Nephron (organoid): ENCODE data around the gene METTL9.
A peak's percentile ranks its signal among the peaks of the same experiment; 100 is the strongest.

Experiments
- H3K27ac Mint-ChIP-seq, 3 experiments: 2 replicates each; pipeline ENCODE4 v1.8.0; 2020; ENCODE audit warnings: mixed read lengths in 3 of 3, mild to moderate bottlenecking in 2 of 3, moderate library complexity in 1 of 3
- H3K27me3 Mint-ChIP-seq: 2 replicates; pipeline ENCODE4 v1.8.0; 2021; ENCODE audit warnings: low read depth, mild to moderate bottlenecking, moderate library complexity, mixed read lengths
- H3K36me3 Mint-ChIP-seq: 2 replicates; pipeline ENCODE4 v1.8.0; 2020; ENCODE audit warnings: low read depth, mixed read lengths
- H3K4me1 Mint-ChIP-seq: 2 replicates; pipeline ENCODE4 v1.8.0; 2020; ENCODE audit warnings: mixed read lengths
- H3K4me3 Mint-ChIP-seq, 3 experiments: 2 replicates each; pipeline ENCODE4 v1.8.0; 2020; ENCODE audit warnings: mild to moderate bottlenecking in 3 of 3, mixed read lengths in 3 of 3, moderate library complexity in 2 of 3
- H3K9me3 Mint-ChIP-seq: 2 replicates; pipeline ENCODE4 v1.8.0; 2020; ENCODE audit warnings: mixed read lengths
- CTCF ChIP-seq, 3 experiments: fragments of 200-600 bp; sonication (generic); IDR thresholded peaks; one replicate each; pipeline ENCODE4 v1.5.0; 2021; ENCODE audit warnings: antibody characterized with exemption in 3 of 3; ENCODE audit not compliant: unreplicated experiment in 3 of 3

METTL9 gene

GRCh38 chr16:21637032-21637968, 37.9 kb downstream of the METTL9 start:
- Mint-ChIP-seq H3K36me3 (peaks cover 42% of the 10 kb centered on the region), H3K4me1 (no peaks in the 10 kb centered on the region)

GRCh38 chr16:21638573-21638975, 39.2 kb downstream of the METTL9 start:
- no peak for TF ChIP-seq CTCF (IDR thresholded peaks at IDR 0.05; ENCODE audit: unreplicated experiment in 3 of 3)
- Mint-ChIP-seq H3K4me1 (no peaks in the 10 kb centered on the region), H3K4me3 (no peak overlapping the region), H3K36me3 (peaks cover 37% of the 10 kb centered on the region), H3K9me3 (no peaks in the 10 kb centered on the region), H3K27ac (peak overlapping the region in 1 of 3 experiments; percentile 2), H3K27me3 (no peaks in the 10 kb centered on the region)

More at GRCh38 chr16:21637032-21637968, 37.9 kb downstream of the METTL9 start:
- TF ChIP-seq CTCF (IDR thresholded peaks at IDR 0.05; ENCODE audit: unreplicated experiment in 3 of 3), result no peak
- no peak overlapping the region for H3K4me3 Mint-ChIP-seq
- H3K27ac Mint-ChIP-seq, result no peak overlapping the region
- no peaks in the 10 kb centered on the region for H3K9me3 Mint-ChIP-seq
- no peaks in the 10 kb centered on the region for H3K27me3 Mint-ChIP-seq

- H3K9me3 Mint-ChIP-seq, result no peaks in the 10 kb centered on the region
- H3K4me1 Mint-ChIP-seq, result peaks cover 4% of the 10 kb centered on the region
- no peak overlapping the region for H3K4me3 Mint-ChIP-seq
- H3K27ac Mint-ChIP-seq, result no peak overlapping the region
- no peak for TF ChIP-seq CTCF (IDR thresholded peaks at IDR 0.05; ENCODE audit: unreplicated experiment in 3 of 3)
- peaks cover 28% of the 10 kb centered on the region for H3K36me3 Mint-ChIP-seq
- no peaks in the 10 kb centered on the region for H3K27me3 Mint-ChIP-seq
Observed at GRCh38 chr16:21639493-21639892, 40.1 kb downstream of the METTL9 start.

GRCh38 chr16:21641916-21642315, 42.5 kb downstream of the METTL9 start:
- Mint-ChIP-seq H3K27ac (peak overlapping the region in 1 of 3 experiments; percentile 15), H3K27me3 (no peaks in the 10 kb centered on the region), H3K4me3 (no peak overlapping the region), H3K36me3 (peaks cover 6% of the 10 kb centered on the region), H3K4me1 (peaks cover 8% of the 10 kb centered on the region), H3K9me3 (no peaks in the 10 kb centered on the region)
- no peak for TF ChIP-seq CTCF (IDR thresholded peaks at IDR 0.05; ENCODE audit: unreplicated experiment in 3 of 3)

GRCh38 chr16:21642861-21643260, 43.5 kb downstream of the METTL9 start:
- Mint-ChIP-seq H3K27me3 (no peaks in the 10 kb centered on the region), H3K9me3 (no peaks in the 10 kb centered on the region), H3K36me3 (peaks cover 3% of the 10 kb centered on the region), H3K4me3 (no peak overlapping the region), H3K4me1 (peaks cover 8% of the 10 kb centered on the region), H3K27ac (no peak overlapping the region)
- no peak for TF ChIP-seq CTCF (IDR thresholded peaks at IDR 0.05; ENCODE audit: unreplicated experiment in 3 of 3)

- Mint-ChIP-seq H3K27me3 (no peaks in the 10 kb centered on the region), H3K4me3 (no peak overlapping the region), H3K4me1 (peaks cover 8% of the 10 kb centered on the region), H3K27ac (no peak overlapping the region), H3K9me3 (no peaks in the 10 kb centered on the region), H3K36me3 (peaks cover 3% of the 10 kb centered on the region)
- TF ChIP-seq CTCF (IDR thresholded peaks at IDR 0.05; ENCODE audit: unreplicated experiment in 3 of 3), result no peak
Observed at GRCh38 chr16:21643785-21644184, 44.4 kb downstream of the METTL9 start.
